Measurements from ENCODE around the gene PCDH1. TPM values are rescaled to one million over a fixed set of nuclear protein-coding genes. Genes with fewer than 3 reads are reported as not detected.

The PCDH1 gene
- total RNA-seq, 1 donor from 2014 or later = 85.4 TPM

- no peak overlapping the region for H3K27ac Mint-ChIP-seq (ENCODE audit: unreplicated experiment)
Measured at GRCh38 chr5:141866096-141866495, 12.1 kb downstream of the PCDH1 start.

GRCh38 chr5:141865406-141865805 is 12.8 kb downstream of the PCDH1 start:
- TF ChIP-seq CTCF (IDR thresholded peaks at IDR 0.05) = no peak
- Mint-ChIP-seq H3K27ac (ENCODE audit: unreplicated experiment) (no peak overlapping the region), H3K4me1 (ENCODE audit: low read depth) (no peaks in the 10 kb centered on the region), H3K27me3 (ENCODE audit: low read depth) (no peaks in the 10 kb centered on the region), H3K9me3 (ENCODE audit: low read depth) (no peaks in the 10 kb centered on the region), H3K4me3 (ENCODE audit: unreplicated experiment) (no peak overlapping the region), H3K36me3 (ENCODE audit: low read depth) (peaks cover 56% of the 10 kb centered on the region)
- DNase-seq (ENCODE audit: low spot score) = no peak

More at GRCh38 chr5:141866096-141866495, 12.1 kb downstream of the PCDH1 start:
- peak; percentile 68 for DNase-seq (ENCODE audit: low spot score)
- Mint-ChIP-seq H3K4me1 (ENCODE audit: low read depth) (peaks cover 6% of the 10 kb centered on the region), H3K27me3 (ENCODE audit: low read depth) (no peaks in the 10 kb centered on the region), H3K4me3 (ENCODE audit: unreplicated experiment) (no peak overlapping the region), H3K9me3 (ENCODE audit: low read depth) (no peaks in the 10 kb centered on the region), H3K36me3 (ENCODE audit: low read depth) (peaks cover 55% of the 10 kb centered on the region)
- TF ChIP-seq CTCF (IDR thresholded peaks at IDR 0.05) = no peak

- TF ChIP-seq CTCF (IDR thresholded peaks at IDR 0.05) = no peak
- no peak for DNase-seq (ENCODE audit: low spot score)
- Mint-ChIP-seq H3K27ac (ENCODE audit: unreplicated experiment) (no peak overlapping the region), H3K4me3 (ENCODE audit: unreplicated experiment) (no peak overlapping the region), H3K9me3 (ENCODE audit: low read depth) (no peaks in the 10 kb centered on the region), H3K27me3 (ENCODE audit: low read depth) (no peaks in the 10 kb centered on the region), H3K36me3 (ENCODE audit: low read depth) (peaks cover 56% of the 10 kb centered on the region), H3K4me1 (ENCODE audit: low read depth) (no peaks in the 10 kb centered on the region)
Measured at GRCh38 chr5:141864371-141865370, 13.5 kb downstream of the PCDH1 start.

- peaks cover 58% of the 10 kb centered on the region for H3K36me3 Mint-ChIP-seq (ENCODE audit: low read depth)
- H3K4me1 Mint-ChIP-seq (ENCODE audit: low read depth) = no peaks in the 10 kb centered on the region
- H3K27me3 Mint-ChIP-seq (ENCODE audit: low read depth) = no peaks in the 10 kb centered on the region
- no peak for DNase-seq (ENCODE audit: low spot score)
- no peaks in the 10 kb centered on the region for H3K9me3 Mint-ChIP-seq (ENCODE audit: low read depth)
- H3K27ac Mint-ChIP-seq (ENCODE audit: unreplicated experiment) = no peak overlapping the region
- TF ChIP-seq CTCF (IDR thresholded peaks at IDR 0.05) = no peak
- no peak overlapping the region for H3K4me3 Mint-ChIP-seq (ENCODE audit: unreplicated experiment)
Measured at GRCh38 chr5:141863569-141864178, 14.5 kb downstream of the PCDH1 start.

GRCh38 chr5:141862936-141863543 is 15.2 kb downstream of the PCDH1 start:
- Mint-ChIP-seq H3K36me3 (ENCODE audit: low read depth) (peaks cover 56% of the 10 kb centered on the region), H3K27me3 (ENCODE audit: low read depth) (no peaks in the 10 kb centered on the region), H3K4me1 (ENCODE audit: low read depth) (no peaks in the 10 kb centered on the region), H3K4me3 (ENCODE audit: unreplicated experiment) (no peak overlapping the region), H3K27ac (ENCODE audit: unreplicated experiment) (no peak overlapping the region), H3K9me3 (ENCODE audit: low read depth) (no peaks in the 10 kb centered on the region)
- no peak for TF ChIP-seq CTCF (IDR thresholded peaks at IDR 0.05)
- DNase-seq (ENCODE audit: low spot score) = no peak
